TTC549 (cell line): ENCODE results near the gene TDP1.
"Not testable (repeated sequence)": the region's sequence is repeated elsewhere in the genome, so short reads cannot be mapped to it uniquely, and the experiment has no call there.

Experiments used
- FAIRE-seq: peaks from 2 replicates; lab custom pipeline; 2012; peaks lifted over from hg19 to GRCh38; lab: Jason Lieb, UNC

Gene TDP1

DNA sequence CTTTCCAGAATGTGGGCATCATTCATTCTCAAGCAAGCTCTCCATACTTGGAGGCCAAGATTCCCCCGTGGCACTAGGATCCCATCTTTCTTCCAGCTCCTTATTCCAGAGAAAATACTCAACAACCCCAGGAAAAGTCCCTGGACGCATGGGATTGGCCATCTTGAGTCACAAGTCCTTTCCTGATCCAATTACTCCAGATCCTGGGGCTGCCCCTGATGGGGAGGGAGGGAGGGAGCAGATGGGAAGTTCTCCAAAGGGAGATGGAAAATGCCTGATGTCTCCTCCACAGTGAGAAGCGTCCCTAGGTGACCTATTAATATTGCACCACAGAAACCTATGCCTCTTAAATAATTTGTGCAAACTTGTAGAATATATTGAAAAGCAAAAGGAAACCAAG, 93.7 kb downstream of the TDP1 start:
- no peak for FAIRE-seq

- no peak for FAIRE-seq
Observed at GRCh38 chr14:90050271-90050670, 94.5 kb downstream of the TDP1 start.

- FAIRE-seq, result no peak
Observed at GRCh38 chr14:90053044-90053443, 97.3 kb downstream of the TDP1 start.

DNA sequence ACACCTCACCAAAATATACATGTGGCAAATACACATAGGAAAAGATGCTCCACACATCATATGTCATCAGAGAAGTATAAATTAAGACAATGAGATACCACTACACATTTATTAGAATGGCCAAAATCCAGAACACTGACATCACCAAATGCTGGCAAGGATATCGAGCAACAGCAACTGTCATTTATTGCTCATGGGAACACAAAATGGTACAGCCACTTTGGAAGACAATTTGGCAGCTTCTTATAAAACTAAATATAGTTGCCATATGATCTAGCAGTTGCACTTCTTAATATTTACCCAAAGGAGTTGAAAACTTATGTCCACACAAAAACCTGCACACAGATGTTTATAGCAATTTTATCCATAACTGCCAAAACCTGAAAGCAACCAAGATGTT, 99.1 kb downstream of the TDP1 start:
- FAIRE-seq, result no peak

GRCh38 chr14:90056826-90057225, 101.1 kb downstream of the TDP1 start:
- FAIRE-seq, result no peak

DNA sequence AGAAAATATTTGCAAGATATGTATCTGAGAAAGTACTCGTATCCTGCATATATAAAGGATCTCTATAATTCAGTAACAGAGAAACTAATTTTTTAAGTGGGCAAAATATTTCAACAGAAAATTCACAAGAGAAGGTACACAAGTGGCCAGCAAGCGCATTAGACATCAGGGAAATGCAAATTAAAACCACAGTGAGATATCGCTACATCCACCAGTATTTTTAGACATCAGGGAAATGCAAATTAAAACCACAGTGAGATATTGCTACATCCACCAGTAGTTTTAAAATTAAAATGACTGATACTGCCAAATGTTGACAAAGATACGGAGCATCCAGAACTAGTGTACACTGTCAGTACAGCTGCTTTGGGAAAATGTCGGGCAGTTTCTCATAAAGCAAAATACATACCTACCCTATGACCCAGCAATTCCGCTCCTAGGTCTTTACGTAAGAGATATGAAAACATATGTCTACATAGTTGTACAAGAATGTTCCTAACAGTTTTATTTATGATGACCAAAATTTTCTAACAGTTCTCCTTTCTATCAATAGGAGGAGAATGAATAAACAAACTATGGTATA, 103.2 kb downstream of the TDP1 start:
- FAIRE-seq, result no peak

GRCh38 chr14:90060312-90060964, 104.7 kb downstream of the TDP1 start:
- no peak for FAIRE-seq

DNA sequence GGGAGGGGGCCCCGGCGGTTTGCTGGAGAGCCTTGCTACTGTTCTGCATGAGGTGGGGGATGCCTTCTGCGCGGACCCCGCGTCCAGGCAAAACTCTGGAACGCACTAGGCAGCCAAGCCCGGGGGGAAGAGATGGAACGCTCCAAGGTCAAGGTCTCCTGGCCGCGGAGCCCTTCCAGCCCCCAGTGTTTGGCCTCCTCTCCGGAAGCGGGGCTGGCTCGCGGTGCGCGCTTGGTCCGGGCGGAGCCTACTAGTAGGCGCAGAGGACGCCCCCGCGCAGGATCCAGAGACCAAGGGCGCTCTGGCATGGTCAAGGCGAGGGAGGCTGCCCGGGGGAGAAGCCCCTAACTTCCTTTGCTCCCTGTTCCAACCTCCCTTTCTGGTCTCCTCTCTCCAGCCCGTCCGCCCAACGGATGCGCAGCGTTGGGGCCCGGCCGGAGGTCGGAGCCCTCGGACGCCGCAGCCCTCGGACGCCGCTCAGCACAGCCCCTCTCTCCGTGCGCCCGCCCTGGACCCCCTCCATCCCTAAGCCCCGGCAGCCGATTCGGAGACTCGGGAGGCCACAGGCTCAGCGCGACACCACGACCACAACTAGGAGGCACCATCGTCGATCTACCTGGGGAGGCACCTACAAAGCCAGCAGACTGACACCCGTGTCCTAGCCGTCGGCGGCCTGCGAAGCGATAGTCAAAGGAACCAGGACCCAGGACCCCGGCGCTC, 105.4 kb downstream of the TDP1 start:
- no peak for FAIRE-seq

- no peak for FAIRE-seq
Observed at GRCh38 chr14:90061685-90062126, 106.0 kb downstream of the TDP1 start, which contains the start of gene KCNK13. KCNK13 (plus strand) TSS chr14:90061994; CDS start chr14:90062206, 212 bp downstream.

- no peak for FAIRE-seq
Observed at GRCh38 chr14:90062127-90062794, 106.5 kb downstream of the TDP1 start.

DNA sequence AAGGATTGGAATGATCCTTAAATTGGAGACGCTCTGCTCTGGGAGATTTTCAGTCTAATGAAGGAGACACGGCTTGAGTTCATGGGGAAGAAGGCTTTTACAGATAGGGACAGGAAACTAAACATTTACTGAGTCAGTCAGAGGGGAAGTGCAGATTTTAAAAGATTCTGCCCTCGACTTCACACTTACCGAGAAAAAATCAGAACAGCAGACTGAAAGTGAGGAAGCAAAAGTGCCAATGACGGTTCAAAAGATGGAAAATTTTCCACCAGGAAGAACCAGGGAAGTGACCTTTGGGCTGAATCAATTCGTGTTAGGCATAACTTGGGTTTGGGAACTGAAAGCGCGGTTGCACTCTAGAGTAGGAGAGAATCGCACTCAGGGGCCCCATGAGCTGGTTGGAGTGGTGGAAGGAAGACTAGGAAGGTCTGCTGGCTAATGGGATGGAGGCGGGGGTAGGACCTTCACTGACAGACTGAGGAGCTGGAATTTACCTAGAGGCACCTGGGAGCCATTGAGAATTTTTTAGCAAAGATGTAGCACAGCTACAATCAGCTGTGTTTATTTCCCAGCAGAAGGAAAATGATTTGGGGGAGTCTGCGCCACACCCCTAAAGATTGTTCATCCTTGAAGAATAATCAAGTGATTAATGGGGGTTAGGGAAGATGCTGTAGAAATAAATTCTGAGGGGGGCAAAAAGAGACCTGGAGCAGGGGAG, 107.3 kb downstream of the TDP1 start:
- no peak for FAIRE-seq

- FAIRE-seq, result no peak
Observed at GRCh38 chr14:90072350-90072749, 116.6 kb downstream of the TDP1 start.

GRCh38 chr14:90079576-90079975, 123.8 kb downstream of the TDP1 start:
- FAIRE-seq, result no peak

DNA sequence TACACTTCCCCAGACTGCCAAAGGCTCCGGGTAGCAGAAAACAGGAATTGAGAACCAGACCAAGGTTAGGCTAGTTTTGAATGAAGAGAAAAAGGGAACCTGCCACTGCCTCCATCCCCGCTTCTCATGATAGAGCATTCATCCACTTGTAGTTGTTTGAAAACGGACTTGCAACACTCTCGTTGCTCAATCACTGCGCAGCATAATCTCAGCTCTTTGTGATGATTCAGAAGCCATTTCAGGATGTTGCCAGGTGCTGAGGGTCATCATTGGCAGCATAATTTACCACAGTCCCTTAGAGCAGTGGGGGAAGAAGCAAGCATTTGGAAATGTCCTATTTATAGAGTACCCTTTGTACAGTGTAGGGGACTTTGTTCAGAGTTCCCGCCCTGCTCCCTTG, 131.7 kb downstream of the TDP1 start:
- FAIRE-seq, result no peak

GRCh38 chr14:90088176-90088575, 132.4 kb downstream of the TDP1 start:
- FAIRE-seq, result no peak

- FAIRE-seq, result not testable (repeated sequence)
Observed at GRCh38 chr14:90089486-90089885, 133.8 kb downstream of the TDP1 start.

GRCh38 chr14:90091393-90091792, 135.7 kb downstream of the TDP1 start:
- FAIRE-seq, result no peak

- no peak for FAIRE-seq
Observed at GRCh38 chr14:90093942-90094595, 138.3 kb downstream of the TDP1 start.
